A549 treated with AZD2906 at 1 μM for 4 hours (cell line): Measurements from ENCODE around the gene CSNK1G2. TPM values are rescaled to one million over a fixed set of nuclear protein-coding genes. Genes with fewer than 3 reads are reported as not detected.

Experiments
- total RNA-seq: library from RNA; stranded (reverse); fragments of 200-300 nt; extraction: Qiagen RNA extraction; gene quantifications from 5 replicates; pipeline ENCODE4 v1.2.3, GENCODE V29; 2022

Gene CSNK1G2
- 33.7 to 51.8 TPM (median 47.3 TPM) in 5 replicates for total RNA-seq

GRCh38 chr19:1941146-1942077 is at the start of gene CSNK1G2:
TSS of gene CSNK1G2 (plus strand) at chr19:1941172. CDS start at chr19:1969773, 28,601 bp downstream.

DNA sequence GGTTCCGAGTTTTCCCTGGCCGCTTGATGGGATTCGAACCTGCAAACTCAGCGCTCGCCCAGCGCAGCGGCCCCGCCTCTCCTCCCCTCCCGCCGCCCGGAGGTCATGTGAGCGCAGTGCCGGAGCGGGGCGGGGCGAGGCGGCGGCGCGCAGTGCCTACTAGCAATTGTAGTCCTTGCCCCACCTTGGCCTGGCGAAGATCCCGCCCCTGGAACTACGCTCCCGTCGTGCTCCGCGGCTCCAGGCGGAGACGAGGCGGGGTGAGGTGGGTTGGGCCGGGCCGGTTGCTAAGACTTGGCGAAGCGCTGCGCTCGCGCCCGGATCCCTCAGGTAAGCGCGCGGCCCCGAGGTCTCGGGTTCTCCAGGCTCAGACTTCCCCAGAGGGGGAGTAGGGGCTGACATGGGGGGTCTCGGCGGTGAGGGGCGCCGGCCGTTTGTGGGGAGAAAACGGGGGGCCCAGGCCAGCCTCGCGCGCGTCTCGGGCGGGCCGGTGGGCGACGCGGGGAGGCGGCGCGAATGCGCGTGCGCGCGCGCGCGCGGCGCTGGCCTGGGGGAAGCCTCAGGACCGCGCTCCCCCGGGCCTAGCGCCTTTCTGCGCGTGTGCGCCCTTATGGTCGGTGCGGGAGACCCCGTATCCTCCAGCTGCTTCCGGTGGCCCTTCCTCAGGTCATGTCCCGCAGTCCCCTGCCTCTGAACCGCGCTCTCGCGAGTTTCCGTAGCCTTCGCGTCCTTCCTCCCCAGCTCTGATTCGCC is 35.7 kb upstream of the CSNK1G2 start, which contains the start of the genes ADAT3 and SCAMP4:
Gene ADAT3, plus strand, starts transcription at position 290 of the 753 bp plus-strand sequence. CDS start 6,649 bp downstream, outside the sequence.
Gene SCAMP4, plus strand, starts transcription at position 290 of the 753 bp plus-strand sequence. CDS start 9,621 bp downstream, outside the sequence.

GRCh38 chr19:2015608-2015950 is 74.6 kb downstream of the CSNK1G2 start, which contains the start of gene BTBD2:
TSS of gene BTBD2 (minus strand) at chr19:2015714. CDS start at chr19:2015703, 11 bp downstream.

Other genes starting within 250 kb of the CSNK1G2 start
- gene ONECUT3, start 187.7 kb upstream of the CSNK1G2 start, total RNA-seq = 0.01 to 0.02 TPM (median 0.02 TPM) in 3 of 5 replicates, not detected in the others
- gene ATP8B3, start 128.9 kb upstream of the CSNK1G2 start, total RNA-seq = 1.9 to 3.7 TPM (median 3.1 TPM) in 5 replicates
- 15.3 to 21.2 TPM (median 18.9 TPM) in 5 replicates for gene REXO1, start 92.7 kb upstream of the CSNK1G2 start, total RNA-seq
- 18.2 to 33.0 TPM (median 30.7 TPM) in 5 replicates for gene KLF16, start 77.6 kb upstream of the CSNK1G2 start, total RNA-seq
- gene ABHD17A, start 55.7 kb upstream of the CSNK1G2 start, total RNA-seq = 20.2 to 40.3 TPM (median 37.9 TPM) in 5 replicates
- gene ADAT3, start 35.8 kb upstream of the CSNK1G2 start, total RNA-seq = 2.1 to 6.7 TPM (median 5.2 TPM) in 5 replicates
- gene SCAMP4, start 35.8 kb upstream of the CSNK1G2 start, total RNA-seq = 48.6 to 80.5 TPM (median 50.9 TPM) in 5 replicates
- gene BTBD2, start 74.5 kb downstream of the CSNK1G2 start, total RNA-seq = 34.0 to 49.1 TPM (median 45.1 TPM) in 5 replicates
- gene MKNK2, start 110.1 kb downstream of the CSNK1G2 start, total RNA-seq = 45.9 to 79.0 TPM (median 71.3 TPM) in 5 replicates
- gene MOB3A, start 155.2 kb downstream of the CSNK1G2 start, total RNA-seq = 13.3 to 15.2 TPM (median 14.0 TPM) in 5 replicates
- 0.41 to 0.98 TPM (median 0.79 TPM) in 5 replicates for gene IZUMO4, start 155.7 kb downstream of the CSNK1G2 start, total RNA-seq
- gene AP3D1, start 210.4 kb downstream of the CSNK1G2 start, total RNA-seq = 72.8 to 81.4 TPM (median 78.3 TPM) in 5 replicates
- 9.7 to 16.1 TPM (median 14.6 TPM) in 5 replicates for gene DOT1L, start 222.8 kb downstream of the CSNK1G2 start, total RNA-seq